SK-N-SH treated with all-trans-retinoic acid at 6 μM for 48 hours (cell line): Measurements from ENCODE around the gene C8A.

ENCODE experiments used
- ATAC-seq: fragments of 200-7000 bp; cut with Tn5 transposase; 3 replicates; pipeline ENCODE4 v1.9.1; 2020; ENCODE audit warnings: mild to moderate bottlenecking, moderate library complexity
- ARNTL ChIP-seq: fragments of 450-650 bp; formaldehyde crosslinking; IDR thresholded peaks from 2 replicates; pipeline ENCODE4 v1.5.0; 2020; ENCODE audit warnings: low read depth, mild to moderate bottlenecking, moderate library complexity, borderline replicate concordance
- BACH2 ChIP-seq: fragments of 250-450 bp; sonication (Bioruptor Pico); IDR thresholded peaks from 2 replicates; pipeline ENCODE4 v1.9.0; 2021; ENCODE audit warnings: mild to moderate bottlenecking, borderline replicate concordance
- CREB5 ChIP-seq: fragments of 250-450 bp; sonication (Bioruptor Pico); IDR thresholded peaks from 2 replicates; pipeline ENCODE4 v1.5.1; 2020; ENCODE audit warnings: low read depth, mild to moderate bottlenecking, moderate library complexity
- CSDC2 ChIP-seq: fragments of 250-450 bp; sonication (Bioruptor Pico); IDR thresholded peaks from 2 replicates; pipeline ENCODE4 v1.5.0; 2020; ENCODE audit warnings: mild to moderate bottlenecking, moderate library complexity
- CSRNP3 ChIP-seq: fragments of 250-450 bp; sonication (Bioruptor Pico); IDR thresholded peaks from 2 replicates; pipeline ENCODE4 v1.5.1; 2021; ENCODE audit warnings: mild to moderate bottlenecking, moderate library complexity
- ESRRG ChIP-seq: fragments of 250-450 bp; sonication (Bioruptor Pico); IDR thresholded peaks from 2 replicates; pipeline ENCODE4 v1.6.1; 2021; ENCODE audit warnings: mild to moderate bottlenecking
- GLIS3 ChIP-seq: fragments of 250-450 bp; sonication (Bioruptor Pico); IDR thresholded peaks from 2 replicates; pipeline ENCODE4 v1.5.0; 2020; ENCODE audit warnings: mild to moderate bottlenecking, moderate library complexity
- ISL1 ChIP-seq: fragments of 250-450 bp; sonication (Bioruptor Pico); IDR thresholded peaks from 2 replicates; pipeline ENCODE4 v2.1.2; 2022; ENCODE audit warnings: mild to moderate bottlenecking, moderate library complexity
- OSR1 ChIP-seq: fragments of 250-450 bp; sonication (Bioruptor Pico); IDR thresholded peaks from 2 replicates; pipeline ENCODE4 v1.8.0; 2022; ENCODE audit warnings: moderate library complexity, mild to moderate bottlenecking, inconsistent platforms
- PATZ1 ChIP-seq: fragments of 250-450 bp; sonication (Bioruptor Pico); IDR thresholded peaks from 2 replicates; pipeline ENCODE4 v1.8.0; 2020; ENCODE audit warnings: mild to moderate bottlenecking, moderate library complexity, borderline replicate concordance
- POU6F1 ChIP-seq: fragments of 250-450 bp; sonication (Bioruptor Pico); IDR thresholded peaks from 2 replicates; pipeline ENCODE4 v1.8.0; 2021; ENCODE audit warnings: low read depth, mild to moderate bottlenecking, moderate library complexity, borderline replicate concordance
- PPARA ChIP-seq: fragments of 250-450 bp; sonication (Bioruptor Pico); IDR thresholded peaks from 2 replicates; pipeline ENCODE4 v1.5.0; 2020; ENCODE audit warnings: mild to moderate bottlenecking, borderline replicate concordance
- RARB ChIP-seq: fragments of 250-450 bp; sonication (Bioruptor Pico); IDR thresholded peaks from 2 replicates; pipeline ENCODE4 v1.8.0; 2021; ENCODE audit warnings: mild to moderate bottlenecking, moderate library complexity
- SNAI2 ChIP-seq: fragments of 250-450 bp; sonication (Bioruptor Pico); IDR thresholded peaks from 2 replicates; pipeline ENCODE4 v1.5.0; 2020; ENCODE audit warnings: mild to moderate bottlenecking, moderate library complexity
- TCF4 ChIP-seq: fragments of 250-450 bp; sonication (Bioruptor Pico); IDR thresholded peaks from 2 replicates; pipeline ENCODE4 v1.8.0; 2021; ENCODE audit warnings: mild to moderate bottlenecking, moderate library complexity, borderline replicate concordance
- TOX ChIP-seq: fragments of 250-450 bp; sonication (Bioruptor Pico); IDR thresholded peaks from 2 replicates; pipeline ENCODE4 v1.8.0; 2021; ENCODE audit warnings: mild to moderate bottlenecking, moderate library complexity, borderline replicate concordance
- TSHZ2 ChIP-seq: fragments of 250-450 bp; sonication (Bioruptor Pico); IDR thresholded peaks from 2 replicates; pipeline ENCODE4 v1.5.0; 2020; ENCODE audit warnings: mild to moderate bottlenecking, moderate library complexity
- ZC3H10 ChIP-seq: fragments of 250-450 bp; sonication (Bioruptor Pico); IDR thresholded peaks from 2 replicates; pipeline ENCODE4 v1.5.1; 2021; ENCODE audit warnings: mild to moderate bottlenecking, moderate library complexity
- ZFP3 ChIP-seq: fragments of 250-450 bp; sonication (Bioruptor Pico); IDR thresholded peaks from 2 replicates; pipeline ENCODE4 v1.5.0; 2020; ENCODE audit warnings: mild to moderate bottlenecking, moderate library complexity
- ZFP30 ChIP-seq: fragments of 450-650 bp; formaldehyde crosslinking; IDR thresholded peaks from 2 replicates; pipeline ENCODE4 v1.5.0; 2022; ENCODE audit warnings: mild to moderate bottlenecking, moderate library complexity
- ZNF565 ChIP-seq: fragments of 450-650 bp; formaldehyde crosslinking; conservative IDR thresholded peaks from 2 replicates; pipeline ENCODE4 v1.5.0; 2020; ENCODE audit warnings: low read depth, mild to moderate bottlenecking, moderate library complexity
- ZNF70 ChIP-seq: fragments of 450-650 bp; formaldehyde crosslinking; IDR thresholded peaks from 2 replicates; pipeline ENCODE4 v1.5.0; 2020; ENCODE audit warnings: mild to moderate bottlenecking, moderate library complexity
- ZNF8 ChIP-seq: fragments of 450-650 bp; formaldehyde crosslinking; IDR thresholded peaks from 2 replicates; pipeline ENCODE4 v1.5.0; 2020; ENCODE audit warnings: mild to moderate bottlenecking, moderate library complexity

The C8A gene

GRCh38 chr1:56898005-56898373, 43.4 kb downstream of the C8A start:
- no peak for TF ChIP-seq ZNF565 (CRISPR knock-in tag)
- TF ChIP-seq OSR1 (CRISPR knock-in tag) = no peak
- no peak for TF ChIP-seq ISL1 (CRISPR knock-in tag)
- no peak for TF ChIP-seq SNAI2 (CRISPR knock-in tag)
- no peak for TF ChIP-seq CSDC2 (CRISPR knock-in tag)
- TF ChIP-seq RARB (CRISPR knock-in tag) = no peak
- TF ChIP-seq, all 23 proteins: peak for 0
- no peak for ATAC-seq

- no peak for ATAC-seq
- TF ChIP-seq SNAI2 (CRISPR knock-in tag) = no peak
- no peak for TF ChIP-seq ISL1 (CRISPR knock-in tag)
- TF ChIP-seq BACH2 (CRISPR knock-in tag) = no peak
- TF ChIP-seq ZFP30 (CRISPR knock-in tag) = no peak
- no peak for TF ChIP-seq ZFP3 (CRISPR knock-in tag)
- TF ChIP-seq CSRNP3 (CRISPR knock-in tag) = no peak
- TF ChIP-seq PPARA (CRISPR knock-in tag) = no peak
- TF ChIP-seq RARB (CRISPR knock-in tag) = no peak
- no peak for TF ChIP-seq ARNTL (CRISPR knock-in tag)
- no peak for TF ChIP-seq ZNF565 (CRISPR knock-in tag)
- no peak for TF ChIP-seq OSR1 (CRISPR knock-in tag)
- TF ChIP-seq ZNF70 (CRISPR knock-in tag) = no peak
- TF ChIP-seq ZNF8 = no peak
- no peak for TF ChIP-seq ZC3H10
Measured at GRCh38 chr1:56898879-56899278, 44.3 kb downstream of the C8A start.

- ATAC-seq = no peak
- TF ChIP-seq ESRRG (CRISPR knock-in tag) (no peak), RARB (CRISPR knock-in tag) (no peak), POU6F1 (CRISPR knock-in tag) (no peak), TCF4 (CRISPR knock-in tag) (no peak), ZFP3 (CRISPR knock-in tag) (no peak), TSHZ2 (CRISPR knock-in tag) (no peak)
- TF ChIP-seq, all 23 proteins: peak for 0
Measured at GRCh38 chr1:56901716-56902115, 47.1 kb downstream of the C8A start.

- ATAC-seq = no peak
- no peak for TF ChIP-seq GLIS3 (CRISPR knock-in tag)
- no peak for TF ChIP-seq ZNF8
- no peak for TF ChIP-seq CREB5 (CRISPR knock-in tag)
- TF ChIP-seq ZC3H10 = no peak
- no peak for TF ChIP-seq CSDC2 (CRISPR knock-in tag)
- TF ChIP-seq ZNF70 (CRISPR knock-in tag) = no peak
- TF ChIP-seq ZFP3 (CRISPR knock-in tag) = no peak
- TF ChIP-seq ZFP30 (CRISPR knock-in tag) = no peak
- no peak for TF ChIP-seq ARNTL (CRISPR knock-in tag)
- TF ChIP-seq ZNF565 (CRISPR knock-in tag) = no peak
- no peak for TF ChIP-seq ESRRG (CRISPR knock-in tag)
- no peak for TF ChIP-seq ISL1 (CRISPR knock-in tag)
- no peak for TF ChIP-seq POU6F1 (CRISPR knock-in tag)
- TF ChIP-seq CSRNP3 (CRISPR knock-in tag) = no peak
- TF ChIP-seq PPARA (CRISPR knock-in tag) = no peak
- no peak for TF ChIP-seq TOX (CRISPR knock-in tag)
- no peak for TF ChIP-seq SNAI2 (CRISPR knock-in tag)
- no peak for TF ChIP-seq PATZ1 (CRISPR knock-in tag)
- no peak for TF ChIP-seq TCF4 (CRISPR knock-in tag)
Measured at GRCh38 chr1:56903778-56904177, 49.2 kb downstream of the C8A start.
